ENCODE measurements around the gene HSPA6.
"Not testable (repeated sequence)": the region's sequence is repeated elsewhere in the genome, so short reads cannot be mapped to it uniquely, and the experiment has no call there.

HSPA6 gene

GRCh38 chr1:161571703-161572102 lies 47.4 kb downstream of the HSPA6 start:
- DNase-seq: not testable (repeated sequence)
